OCI-LY3 (cell line): ENCODE results near the gene SURF6.

Experiments
- EZH2phosphoT487 ChIP-seq: fragments of 200-600 bp; shearing (Covaris generic); IDR thresholded peaks from 2 replicates; pipeline ENCODE4 v1.6.1; 2018; ENCODE audit warnings: antibody characterized with exemption, mixed run types, low read depth
- TF ChIP-seq, protein P1 (sequence below): fragments of 200-600, 300-600 bp; sonication (generic); IDR thresholded peaks from 2 replicates; pipeline ENCODE4 v1.5.1; 2014; ENCODE audit warnings: antibody characterized with exemption, low read length, low read depth

DNA sequence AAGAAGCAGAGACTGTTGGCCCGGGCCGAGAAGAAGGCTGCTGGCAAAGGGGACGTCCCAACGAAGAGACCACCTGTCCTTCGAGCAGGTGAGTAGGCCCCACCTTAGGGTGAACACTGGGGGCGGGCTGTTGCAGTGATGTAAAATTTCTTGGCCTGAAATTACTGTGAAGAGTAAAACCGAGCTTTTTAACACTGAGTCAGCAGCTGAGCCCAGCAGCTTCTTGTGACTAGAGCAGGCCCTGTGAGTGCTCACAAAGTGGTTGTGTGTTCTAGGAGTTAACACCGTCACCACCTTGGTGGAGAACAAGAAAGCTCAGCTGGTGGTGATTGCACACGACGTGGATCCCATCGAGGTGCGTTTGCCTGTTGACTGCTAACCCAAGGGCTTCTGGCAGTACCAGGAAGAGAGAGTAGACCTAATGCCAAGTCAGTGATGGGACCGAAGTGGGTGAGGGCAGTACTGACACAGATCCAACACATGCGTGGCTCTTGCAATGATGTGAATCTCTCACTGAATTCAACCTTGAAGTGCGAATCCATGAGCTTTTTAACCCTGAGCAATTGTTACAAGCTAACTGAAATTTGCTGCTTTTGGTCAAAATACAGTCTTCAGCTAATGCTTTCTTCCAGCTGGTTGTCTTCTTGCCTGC, 14.1 kb upstream of the SURF6 start:
- TF ChIP-seq, protein P1, sequence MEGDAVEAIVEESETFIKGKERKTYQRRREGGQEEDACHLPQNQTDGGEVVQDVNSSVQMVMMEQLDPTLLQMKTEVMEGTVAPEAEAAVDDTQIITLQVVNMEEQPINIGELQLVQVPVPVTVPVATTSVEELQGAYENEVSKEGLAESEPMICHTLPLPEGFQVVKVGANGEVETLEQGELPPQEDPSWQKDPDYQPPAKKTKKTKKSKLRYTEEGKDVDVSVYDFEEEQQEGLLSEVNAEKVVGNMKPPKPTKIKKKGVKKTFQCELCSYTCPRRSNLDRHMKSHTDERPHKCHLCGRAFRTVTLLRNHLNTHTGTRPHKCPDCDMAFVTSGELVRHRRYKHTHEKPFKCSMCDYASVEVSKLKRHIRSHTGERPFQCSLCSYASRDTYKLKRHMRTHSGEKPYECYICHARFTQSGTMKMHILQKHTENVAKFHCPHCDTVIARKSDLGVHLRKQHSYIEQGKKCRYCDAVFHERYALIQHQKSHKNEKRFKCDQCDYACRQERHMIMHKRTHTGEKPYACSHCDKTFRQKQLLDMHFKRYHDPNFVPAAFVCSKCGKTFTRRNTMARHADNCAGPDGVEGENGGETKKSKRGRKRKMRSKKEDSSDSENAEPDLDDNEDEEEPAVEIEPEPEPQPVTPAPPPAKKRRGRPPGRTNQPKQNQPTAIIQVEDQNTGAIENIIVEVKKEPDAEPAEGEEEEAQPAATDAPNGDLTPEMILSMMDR = no peak
- TF ChIP-seq EZH2phosphoT487 = no peak
